DMS53 treated with DMSO at 0.1 percent for 48 hours (cell line): ENCODE measurements around the gene FCHSD1.
"Not testable (repeated sequence)": the region's sequence is repeated elsewhere in the genome, so short reads cannot be mapped to it uniquely, and the experiment has no call there.

Experiments
- DNase-seq: peaks from one replicate; lab custom pipeline; 2025; ENCODE audit not compliant: unreplicated experiment; lab: John Stamatoyannopoulos, UW

Gene FCHSD1

GRCh38 chr5:141618030-141618803 is 33.0 kb downstream of the FCHSD1 start:
- peak; percentile 60 for DNase-seq

- DNase-seq: no peak
Measured at GRCh38 chr5:141617682-141618029, 33.6 kb downstream of the FCHSD1 start.

GRCh38 chr5:141617128-141617527 is 34.1 kb downstream of the FCHSD1 start:
- no peak for DNase-seq

- no peak for DNase-seq
Measured at GRCh38 chr5:141615991-141616720, 35.1 kb downstream of the FCHSD1 start.

- no peak for DNase-seq
Measured at GRCh38 chr5:141613344-141613743, 37.9 kb downstream of the FCHSD1 start.

GRCh38 chr5:141611289-141611688 is 39.9 kb downstream of the FCHSD1 start:
- DNase-seq: no peak

- not testable (repeated sequence) for DNase-seq
Measured at GRCh38 chr5:141609921-141610320, 41.3 kb downstream of the FCHSD1 start.

GRCh38 chr5:141609044-141609443 is 42.2 kb downstream of the FCHSD1 start:
- DNase-seq: no peak

GRCh38 chr5:141608557-141608956 is 42.7 kb downstream of the FCHSD1 start:
- DNase-seq: no peak

GRCh38 chr5:141608046-141608445 is 43.2 kb downstream of the FCHSD1 start:
- no peak for DNase-seq

- DNase-seq: no peak
Measured at GRCh38 chr5:141605523-141606277, 45.5 kb downstream of the FCHSD1 start.

GRCh38 chr5:141603923-141604717 is 47.1 kb downstream of the FCHSD1 start:
- DNase-seq: no peak

GRCh38 chr5:141602606-141603005 is 48.6 kb downstream of the FCHSD1 start:
- no peak for DNase-seq

GRCh38 chr5:141598391-141599345 is 52.5 kb downstream of the FCHSD1 start:
- no peak for DNase-seq

- DNase-seq: no peak
Measured at GRCh38 chr5:141597814-141598213, 53.4 kb downstream of the FCHSD1 start.

GRCh38 chr5:141597394-141597793 is 53.8 kb downstream of the FCHSD1 start:
- DNase-seq: peak; percentile 2

- no peak for DNase-seq
Measured at GRCh38 chr5:141596867-141597266, 54.4 kb downstream of the FCHSD1 start.

GRCh38 chr5:141590127-141590526 is 61.1 kb downstream of the FCHSD1 start:
- no peak for DNase-seq
